Lower lobe of right lung (tissue), 2 donors: Measurements from ENCODE around the gene SLC34A1. TPM values are rescaled to one million over a fixed set of nuclear protein-coding genes. Genes with fewer than 3 reads are reported as not detected.

Source experiments
- ATAC-seq, 2 donors: fragments of 200-7000 bp; cut with Tn5 transposase; one replicate each; pipeline ENCODE4 v1.9.1; 2020 to 2022; ENCODE audit warnings: mild to moderate bottlenecking in 2 of 2, moderate library complexity in 2 of 2
- DNase-seq: peaks from one replicate; pipeline ENCODE4 v3.0.0-alpha.2; 2020
- H3K27ac ChIP-seq: fragments of 200-600 bp; one replicate; pipeline ENCODE4 v1.8.0; 2022
- H3K27me3 ChIP-seq: fragments of 200-600 bp; one replicate; pipeline ENCODE4 v1.8.0; 2022; ENCODE audit warnings: low read depth
- H3K36me3 ChIP-seq: fragments of 200-600 bp; one replicate; pipeline ENCODE4 v1.8.0; 2022; ENCODE audit warnings: mild to moderate bottlenecking
- H3K4me1 ChIP-seq: fragments of 200-600 bp; one replicate; pipeline ENCODE4 v1.8.0; 2022
- H3K4me3 ChIP-seq: fragments of 200-600 bp; one replicate; pipeline ENCODE4 v1.8.0; 2022; ENCODE audit warnings: mild to moderate bottlenecking
- H3K9me3 ChIP-seq: fragments of 200-600 bp; one replicate; pipeline ENCODE4 v1.8.0; 2022
- CTCF ChIP-seq: fragments of 200-600 bp; IDR thresholded peaks from one replicate; pipeline ENCODE4 v1.8.0; 2022; ENCODE audit warnings: antibody characterized with exemption, mild to moderate bottlenecking
- intact Hi-C: fragments of 100-400 bp; cut with DNase I; formaldehyde crosslinking; loops from one replicate; pipeline ENCODE4 v1.11.0; 2022
- total RNA-seq: library from RNA; stranded (reverse); fragmentation: NEBNext Ultra II Directional; extraction: Animal tissue kit (Norgen Biotek cat#: 25700); gene quantifications from one replicate; pipeline ENCODE4 v1.2.1, GENCODE V29; 2021
- donor health status: DM: no; HTN: yes; CAD: no; lungs with severe emphysema.

SLC34A1 gene
- total RNA-seq, 1 donor from 2014 or later = not detected

GRCh38 chr5:177383181-177383580 is 1.1 kb upstream of the SLC34A1 start:
- H3K4me3 ChIP-seq = no peak overlapping the region
- no peaks in the 10 kb centered on the region for H3K9me3 ChIP-seq
- intact Hi-C loops = no loop called here
- H3K27ac ChIP-seq = no peak overlapping the region
- ATAC-seq = no peak
- no peaks in the 10 kb centered on the region for H3K4me1 ChIP-seq
- TF ChIP-seq CTCF = no peak
- H3K27me3 ChIP-seq = peaks cover 22% of the 10 kb centered on the region
- DNase-seq = no peak
- H3K36me3 ChIP-seq = no peaks in the 10 kb centered on the region

DNA sequence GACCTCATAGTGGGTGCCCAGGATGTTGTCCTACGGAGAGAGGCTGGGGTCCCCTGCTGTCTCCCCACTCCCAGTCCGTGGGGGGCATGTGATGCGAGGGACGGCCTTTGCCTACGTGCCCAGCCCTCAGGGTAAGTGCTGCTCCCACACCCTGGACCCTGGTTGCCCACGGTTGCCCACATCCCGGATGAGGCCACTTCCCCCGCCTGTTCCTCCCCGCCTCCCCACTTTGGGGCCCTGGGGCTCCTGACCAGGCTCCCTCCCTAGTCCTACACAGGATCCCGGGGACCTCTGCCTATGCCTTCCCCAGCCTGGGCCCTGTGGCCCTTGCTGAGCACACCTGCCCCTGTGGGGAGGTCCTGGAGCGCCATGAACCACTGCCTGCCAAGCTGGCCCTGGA is 1.5 kb downstream of the SLC34A1 start:
- H3K27ac ChIP-seq = no peak overlapping the region
- ATAC-seq = no peak
- H3K9me3 ChIP-seq = no peaks in the 10 kb centered on the region
- intact Hi-C loops = no loop called here
- H3K4me1 ChIP-seq = peaks cover 18% of the 10 kb centered on the region
- no peak overlapping the region for H3K4me3 ChIP-seq
- no peak for TF ChIP-seq CTCF
- H3K36me3 ChIP-seq = no peaks in the 10 kb centered on the region
- no peak for DNase-seq
- H3K27me3 ChIP-seq = peaks cover 22% of the 10 kb centered on the region

DNA sequence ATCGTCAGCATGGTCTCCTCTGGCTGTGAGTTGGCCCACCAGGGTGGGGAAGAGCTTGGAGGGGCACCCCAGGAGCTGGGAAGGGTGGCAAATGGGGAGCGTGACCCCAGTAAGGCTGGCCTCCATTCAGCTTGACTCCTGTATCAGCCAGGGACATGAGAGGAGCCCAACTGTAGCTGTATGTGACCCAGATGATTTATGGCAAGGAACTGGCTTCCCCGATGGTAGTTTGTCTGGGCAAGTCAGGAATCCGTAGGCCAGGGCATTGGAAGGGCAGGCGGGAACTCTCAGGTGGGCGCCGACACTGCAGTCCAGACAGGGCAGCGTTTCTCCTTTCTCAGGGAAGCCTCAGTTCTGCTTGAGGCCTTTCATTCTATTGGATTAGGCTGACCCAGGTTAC is 2.3 kb downstream of the SLC34A1 start:
- Histone ChIP-seq H3K4me3 (no peak overlapping the region), H3K4me1 (peaks cover 18% of the 10 kb centered on the region), H3K36me3 (no peaks in the 10 kb centered on the region), H3K27ac (no peak overlapping the region), H3K27me3 (peaks cover 18% of the 10 kb centered on the region), H3K9me3 (no peaks in the 10 kb centered on the region)
- no peak for TF ChIP-seq CTCF
- ATAC-seq (no peak), DNase-seq (no peak)
- intact Hi-C loops = no loop called here

DNA sequence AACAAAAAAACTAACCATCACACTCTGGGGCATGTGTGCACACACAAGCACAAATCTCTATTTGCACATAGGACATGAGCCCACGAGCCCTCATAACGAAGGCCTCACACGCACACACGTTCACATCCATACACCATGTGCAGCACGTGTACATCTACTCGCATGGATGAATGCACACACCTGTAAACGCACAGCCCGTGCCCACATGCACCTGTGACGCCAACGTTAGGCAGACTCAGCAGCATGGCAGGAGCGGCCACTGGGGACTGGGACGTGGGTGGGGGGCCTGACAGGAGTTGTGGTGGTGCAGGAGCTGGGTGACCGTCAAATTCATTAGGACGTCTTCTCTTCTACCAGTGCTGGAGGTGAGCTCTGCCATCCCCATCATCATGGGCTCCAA is 3.2 kb downstream of the SLC34A1 start:
- Histone ChIP-seq H3K9me3 (no peaks in the 10 kb centered on the region), H3K4me3 (no peak overlapping the region), H3K36me3 (no peaks in the 10 kb centered on the region), H3K27ac (no peak overlapping the region), H3K4me1 (peaks cover 18% of the 10 kb centered on the region), H3K27me3 (peaks cover 15% of the 10 kb centered on the region)
- DNase-seq = no peak
- no peak for ATAC-seq
- intact Hi-C loops = no loop called here
- no peak for TF ChIP-seq CTCF

GRCh38 chr5:177388521-177389052 is 4.4 kb downstream of the SLC34A1 start:
- no peak overlapping the region for H3K27ac ChIP-seq
- H3K4me1 ChIP-seq = peaks cover 18% of the 10 kb centered on the region
- no peak overlapping the region for H3K4me3 ChIP-seq
- H3K27me3 ChIP-seq = peaks cover 7% of the 10 kb centered on the region
- no peak for TF ChIP-seq CTCF
- no peaks in the 10 kb centered on the region for H3K9me3 ChIP-seq
- intact Hi-C loops = no loop called here
- no peaks in the 10 kb centered on the region for H3K36me3 ChIP-seq
- no peak for DNase-seq
- no peak for ATAC-seq
